Neural cell (in vitro differentiated cells): Measurements from ENCODE around the gene RYR3. TPM values are rescaled to one million over a fixed set of nuclear protein-coding genes. Genes with fewer than 3 reads are reported as not detected.

Experiments used
- H2AFZ ChIP-seq: fragments of 200-600, 300-800 bp; sonication (generic), shearing (Covaris generic); 2 replicates; pipeline ENCODE4 v1.6.0; 2014; ENCODE audit warnings: low read depth, mild to moderate bottlenecking, antibody characterized with exemption, low read length, moderate library complexity
- H3F3A ChIP-seq: fragments of 200-600 bp; shearing (Covaris generic); 2 replicates; pipeline ENCODE4 v1.6.1; 2016; ENCODE audit warnings: mild to moderate bottlenecking, moderate library complexity, mixed read lengths, antibody characterized with exemption, low read length; ENCODE audit not compliant: insufficient read depth, poor library complexity, severe bottlenecking
- H3K27ac ChIP-seq: fragments of 200-600, 300-800 bp; sonication (generic), shearing (Covaris generic); 2 replicates; pipeline ENCODE4 v1.5.1; 2014; ENCODE audit warnings: mild to moderate bottlenecking, low read length, moderate library complexity
- H3K27me3 ChIP-seq: fragments of 300-800, 200-600 bp; sonication (generic), shearing (Covaris generic); 2 replicates; pipeline ENCODE4 v1.6.0; 2014; ENCODE audit warnings: mild to moderate bottlenecking, low read depth, low read length, moderate library complexity; ENCODE audit not compliant: insufficient read depth
- H3K36me3 ChIP-seq: fragments of 300-800, 200-600 bp; sonication (generic), shearing (Covaris generic); 2 replicates; pipeline ENCODE4 v1.5.1; 2014; ENCODE audit warnings: mild to moderate bottlenecking, antibody characterized with exemption, low read length, moderate library complexity; ENCODE audit not compliant: insufficient read depth
- H3K4me2 ChIP-seq: fragments of 300-800, 200-600 bp; sonication (generic), shearing (Covaris generic); 2 replicates; pipeline ENCODE4 v1.6.0; 2014; ENCODE audit warnings: mild to moderate bottlenecking, low read length
- H3K4me3 ChIP-seq: fragments of 300-800, 200-600 bp; sonication (generic), shearing (Covaris generic); 2 replicates; pipeline ENCODE4 v1.5.1; 2014; ENCODE audit warnings: mild to moderate bottlenecking, low read length, moderate library complexity
- H3K79me2 ChIP-seq: fragments of 200-600 bp; shearing (Covaris generic); replicated peaks from 2 replicates; pipeline ENCODE4 v1.6.0; 2014; ENCODE audit warnings: mild to moderate bottlenecking, low read length, moderate library complexity; ENCODE audit not compliant: insufficient read depth
- H3K9ac ChIP-seq: fragments of 300-800, 200-600 bp; sonication (generic), shearing (Covaris generic); 2 replicates; pipeline ENCODE4 v1.6.1; 2016; ENCODE audit warnings: mild to moderate bottlenecking, low read length, mixed read lengths
- H3K9me2 ChIP-seq: fragments of 200-600 bp; shearing (Covaris generic); 2 replicates; pipeline ENCODE4 v1.6.1; 2016; ENCODE audit warnings: mild to moderate bottlenecking, low read length, mixed read lengths; ENCODE audit not compliant: insufficient read depth
- H3K9me3 ChIP-seq: fragments of 200-600, 300-800 bp; sonication (generic), shearing (Covaris generic); 2 replicates; pipeline ENCODE4 v1.6.1; 2016; ENCODE audit warnings: mild to moderate bottlenecking, mixed run types, low read length, moderate library complexity, mixed read lengths
- H4K20me1 ChIP-seq: fragments of 200-600 bp; shearing (Covaris generic); 2 replicates; pipeline ENCODE4 v1.6.1; 2016; ENCODE audit warnings: mild to moderate bottlenecking, mixed run types; ENCODE audit not compliant: insufficient read depth
- CTCF ChIP-seq: fragments of 450-650 bp; IDR thresholded peaks from 2 replicates; pipeline ENCODE4 v1.5.1; 2014; ENCODE audit warnings: antibody characterized with exemption, mild to moderate bottlenecking, moderate library complexity; ENCODE audit not compliant: poor library complexity, severe bottlenecking
- EP300 ChIP-seq: fragments of 450-650 bp; conservative IDR thresholded peaks from 2 replicates; pipeline ENCODE4 v1.6.1; 2014; ENCODE audit warnings: antibody characterized with exemption, mild to moderate bottlenecking, moderate library complexity; ENCODE audit not compliant: poor library complexity, severe bottlenecking
- EZH2 ChIP-seq: fragments of 200-600, 300-800 bp; shearing (Covaris generic), sonication (generic); IDR thresholded peaks from 2 replicates; pipeline ENCODE4 v1.6.1; 2014; ENCODE audit warnings: antibody characterized with exemption, low read length, borderline replicate concordance, mild to moderate bottlenecking; ENCODE audit not compliant: insufficient read depth, poor library complexity, severe bottlenecking
- MXI1 ChIP-seq: fragments of 450-650 bp; conservative IDR thresholded peaks from 2 replicates; pipeline ENCODE4 v1.6.1; 2014; ENCODE audit warnings: antibody characterized with exemption, mild to moderate bottlenecking; ENCODE audit not compliant: poor library complexity, severe bottlenecking
- POLR2AphosphoS5 ChIP-seq: IDR thresholded peaks from 2 replicates; pipeline ENCODE4 v1.6.1; 2012
- RAD21 ChIP-seq: fragments of 450-650 bp; conservative IDR thresholded peaks from 2 replicates; pipeline ENCODE4 v1.6.1; 2014; ENCODE audit warnings: antibody characterized with exemption, mild to moderate bottlenecking, moderate library complexity
- REST ChIP-seq: IDR thresholded peaks from 2 replicates; pipeline ENCODE4 v1.6.1; 2012; ENCODE audit warnings: borderline replicate concordance
- SMC3 ChIP-seq: fragments of 450-650 bp; conservative IDR thresholded peaks from 2 replicates; pipeline ENCODE4 v1.6.1; 2014; ENCODE audit warnings: antibody characterized with exemption, mild to moderate bottlenecking, moderate library complexity; ENCODE audit not compliant: poor library complexity
- TAF1 ChIP-seq: IDR thresholded peaks from 2 replicates; pipeline ENCODE4 v1.6.1; 2012; ENCODE audit warnings: low read depth
- polyA plus RNA-seq: library from polyadenylated mRNA; depleted of rRNA; stranded (reverse); fragments of >200 nt; gene quantifications from 2 replicates; pipeline ENCODE4 v1.2.3, GENCODE V29; 2014

RYR3 gene
- polyA plus RNA-seq, 1 donor from 2014 or later: 12.6 TPM

GRCh38 chr15:33581032-33581431 lies 270.3 kb downstream of the RYR3 start:
- no peaks in the 10 kb centered on the region for H4K20me1 ChIP-seq
- no peaks in the 10 kb centered on the region for H3K9me3 ChIP-seq
- no peak overlapping the region for H2AFZ ChIP-seq
- no peak overlapping the region for H3K9ac ChIP-seq
- H3K27ac ChIP-seq: no peak overlapping the region
- TF ChIP-seq RAD21 (no peak), CTCF (no peak), EP300 (no peak), MXI1 (no peak), TAF1 (no peak), SMC3 (no peak), REST (no peak), POLR2AphosphoS5 (no peak), EZH2 (no peak)
- no peaks in the 10 kb centered on the region for H3K27me3 ChIP-seq
- H3K36me3 ChIP-seq: no peaks in the 10 kb centered on the region
- H3F3A ChIP-seq: no peaks in the 10 kb centered on the region
- H3K4me3 ChIP-seq: no peak overlapping the region
- H3K79me2 ChIP-seq: no peaks in the 10 kb centered on the region
- H3K9me2 ChIP-seq: no peaks in the 10 kb centered on the region
- no peak overlapping the region for H3K4me2 ChIP-seq

GRCh38 chr15:33584797-33585196 lies 274.0 kb downstream of the RYR3 start:
- H3K27me3 ChIP-seq: no peaks in the 10 kb centered on the region
- no peak overlapping the region for H3K4me3 ChIP-seq
- H4K20me1 ChIP-seq: no peaks in the 10 kb centered on the region
- no peak overlapping the region for H2AFZ ChIP-seq
- no peaks in the 10 kb centered on the region for H3K9me3 ChIP-seq
- no peaks in the 10 kb centered on the region for H3K79me2 ChIP-seq
- no peak overlapping the region for H3K9ac ChIP-seq
- H3K4me2 ChIP-seq: no peak overlapping the region
- H3K27ac ChIP-seq: no peak overlapping the region
- H3K9me2 ChIP-seq: no peaks in the 10 kb centered on the region
- no peak for TF ChIP-seq CTCF
- no peak for TF ChIP-seq RAD21
- no peaks in the 10 kb centered on the region for H3K36me3 ChIP-seq
- no peaks in the 10 kb centered on the region for H3F3A ChIP-seq
